HepG2 (cell line): ENCODE results near the gene IL3RA. TPM values are rescaled to one million over a fixed set of nuclear protein-coding genes. Genes with fewer than 3 reads are reported as not detected.

Experiments
- ATAC-seq: fragments of 200-7000 bp; cut with Tn5 transposase; 3 replicates; pipeline ENCODE4 v1.9.1; 2020; ENCODE audit warnings: mild to moderate bottlenecking, moderate library complexity
- BruUV-seq: library from RNA; stranded (reverse); fragments of 400-500 nt; replicated peaks from 2 replicates; lab custom pipeline; 2021; lab: Mats Ljungman, UMichigan
- CTCF ChIA-PET: fragments of 300-600 bp; formaldehyde crosslinking; extraction: SDS; loops from one replicate; lab custom pipeline; 2021; ENCODE audit warnings: low total read pairs, inconsistent platforms, low intra/inter-chr PET ratio; lab: Yijun Ruan, JAX
- POLR2A ChIA-PET: fragments of 350-600 bp; sonication (Branson Sonifier 250); formaldehyde crosslinking; loops from one replicate; lab custom pipeline; 2020; ENCODE audit warnings: antibody characterized with exemption, inconsistent platforms; lab: Yijun Ruan, JAX
- DNase-seq: peaks from one replicate; pipeline ENCODE4 v3.0.0-alpha.2; 2015; ENCODE audit warnings: low spot score
- FAIRE-seq: peaks from 3 replicates; lab custom pipeline; 2011; peaks lifted over from hg19 to GRCh38; lab: Jason Lieb, UNC
- H2AFZ ChIP-seq: one replicate; pipeline ENCODE4 v1.6.1; 2011; ENCODE audit warnings: low read length, inconsistent platforms
- H3K27ac ChIP-seq: fragments of 300-600 bp; 3 replicates; pipeline ENCODE4 v1.8.0; 2011; ENCODE audit warnings: mixed run types, mild to moderate bottlenecking, mixed read lengths, low read length, inconsistent platforms; ENCODE audit not compliant: insufficient read depth; ENCODE audit errors: extremely low read length
- H3K27me3 ChIP-seq, 2 experiments: fragments of 200-600 bp in 1 of 2; 2 replicates in 1 of 2; 3 replicates in 1 of 2; pipeline versions ENCODE4 v1.6.0 to v1.8.0; 2011; ENCODE audit warnings: low read length in 2 of 2, mild to moderate bottlenecking in 2 of 2, moderate library complexity in 2 of 2, inconsistent platforms in 1 of 2; ENCODE audit not compliant: insufficient read depth in 2 of 2, control insufficient read depth in 1 of 2
- H3K36me3 ChIP-seq, 2 experiments: fragments of 200-600 bp in 1 of 2; replicated peaks in 1 of 2; 2 replicates in 1 of 2; 3 replicates in 1 of 2; pipeline versions ENCODE4 v1.5.1 to v1.8.0; 2011; ENCODE audit warnings: low read length in 2 of 2, inconsistent platforms in 1 of 2; ENCODE audit not compliant: insufficient read depth in 2 of 2, control insufficient read depth in 1 of 2
- H3K4me1 ChIP-seq: 2 replicates; pipeline ENCODE4 v1.5.1; 2012; ENCODE audit warnings: low read length, inconsistent platforms; ENCODE audit not compliant: insufficient read depth
- H3K4me2 ChIP-seq: 2 replicates; pipeline ENCODE4 v1.6.0; 2011; ENCODE audit warnings: low read depth, low read length, inconsistent platforms
- H3K4me3 ChIP-seq, 3 experiments: fragments of 200-600 bp in 1 of 3; sonication (generic), shearing (Covaris generic) in 1 of 3; replicated peaks in 1 of 3; 2 replicates each; pipeline ENCODE4 v1.5.1; 2011 to 2016; ENCODE audit warnings: low read length in 3 of 3, inconsistent platforms in 2 of 3, low read depth in 2 of 3, mild to moderate bottlenecking in 2 of 3, control low read depth in 1 of 3, mixed read lengths in 1 of 3; ENCODE audit not compliant: insufficient read depth in 1 of 3
- H3K79me2 ChIP-seq: one replicate; pipeline ENCODE4 v1.6.1; 2011; ENCODE audit warnings: low read length, inconsistent platforms; ENCODE audit not compliant: insufficient read depth
- H3K9ac ChIP-seq: 2 replicates; pipeline ENCODE4 v1.6.0; 2011; ENCODE audit warnings: mild to moderate bottlenecking, low read depth, low read length, inconsistent platforms; ENCODE audit not compliant: insufficient read depth
- H3K9me3 ChIP-seq: 2 replicates; pipeline ENCODE4 v1.5.1; 2012; ENCODE audit warnings: mild to moderate bottlenecking, low read length
- H4K20me1 ChIP-seq: 2 replicates; pipeline ENCODE4 v1.6.0; 2011; ENCODE audit warnings: inconsistent platforms, mild to moderate bottlenecking, low read length, moderate library complexity; ENCODE audit not compliant: insufficient read depth
- JUND ChIP-seq: sonication (generic); formaldehyde crosslinking; IDR thresholded peaks from 2 replicates; pipeline ENCODE4 v1.8.0; 2022; ENCODE audit warnings: mild to moderate bottlenecking, missing genetic modification reagents
- NFIC ChIP-seq: IDR thresholded peaks from 2 replicates; pipeline ENCODE4 v1.6.1; 2012; ENCODE audit warnings: mild to moderate bottlenecking, low read length, inconsistent platforms
- RFX1 ChIP-seq: fragments of 450-650 bp; IDR thresholded peaks from 2 replicates; pipeline ENCODE4 v1.6.1; 2017
- ZBTB7B ChIP-seq: sonication (generic); formaldehyde crosslinking; IDR thresholded peaks from 2 replicates; pipeline ENCODE4 v1.4.0; 2020; ENCODE audit warnings: missing genetic modification reagents
- WGBS: methylation state at CpG from one replicate; pipeline ENCODE4 v1.1.6; 2017; ENCODE audit warnings: low lambda C conversion rate; 5-methylcytosine and 5-hydroxymethylcytosine counted together
- in situ Hi-C: cut with HindIII; loops from 2 replicates; pipeline ENCODE4 v1.10.0; 2017; ENCODE audit warnings: low pct_unique_long_range_greater_than_20kb; ENCODE audit not compliant: extremely low pct_ligation_motif_present
- intact Hi-C: fragments of 100-400 bp; cut with micrococcal nuclease; formaldehyde crosslinking; loops from one replicate; pipeline ENCODE4 v1.10.0; 2022; ENCODE audit not compliant: unreplicated experiment
- polyA plus RNA-seq, 8 experiments: library from polyadenylated mRNA; depleted of rRNA in 3 of 8; stranded (reverse) in 7 of 8; unstranded in 1 of 8; fragments of >200 nt; fragmentation: Illumina TruSeq in 4 of 8; extraction: Trizol in 4 of 8; gene quantifications; 2 replicates each; pipeline versions ENCODE4 v1.2.1 to v1.2.3, GENCODE V29; 2011 to 2016; ENCODE audit warnings: low read depth in 4 of 8, missing spikeins in 1 of 8, mixed read lengths in 1 of 8; ENCODE audit not compliant: insufficient read depth in 1 of 8
- total RNA-seq, 5 experiments: library from RNA; depleted of rRNA; stranded (reverse); fragments of >200 nt; fragmentation: Illumina TruSeq; extraction: Trizol; gene quantifications; 2 replicates each; pipeline ENCODE4 v1.2.3, GENCODE V29; 2016; ENCODE audit warnings: low read depth in 1 of 5
- TF ChIP-seq, protein P1 (sequence below): IDR thresholded peaks from 2 replicates; pipeline ENCODE4 v1.6.1; 2016; ENCODE audit warnings: mild to moderate bottlenecking, missing biosample characterization, missing genetic modification reagents
- TF ChIP-seq, protein P2 (sequence below), 2 experiments: sonication (generic) in 1 of 2; formaldehyde crosslinking in 1 of 2; IDR thresholded peaks; 2 replicates each; pipeline versions ENCODE4 v1.6.1 to v1.9.0; 2014 to 2022; ENCODE audit warnings: antibody characterized with exemption in 1 of 2, borderline replicate concordance in 1 of 2, inconsistent platforms in 1 of 2, low read depth in 1 of 2, missing genetic modification reagents in 1 of 2

Gene IL3RA
- total and polyA plus RNA-seq, 2 of the 13 experiments (the other 11 are each of a cell fraction or from before 2014, with no cell fraction given): not detected

DNA sequence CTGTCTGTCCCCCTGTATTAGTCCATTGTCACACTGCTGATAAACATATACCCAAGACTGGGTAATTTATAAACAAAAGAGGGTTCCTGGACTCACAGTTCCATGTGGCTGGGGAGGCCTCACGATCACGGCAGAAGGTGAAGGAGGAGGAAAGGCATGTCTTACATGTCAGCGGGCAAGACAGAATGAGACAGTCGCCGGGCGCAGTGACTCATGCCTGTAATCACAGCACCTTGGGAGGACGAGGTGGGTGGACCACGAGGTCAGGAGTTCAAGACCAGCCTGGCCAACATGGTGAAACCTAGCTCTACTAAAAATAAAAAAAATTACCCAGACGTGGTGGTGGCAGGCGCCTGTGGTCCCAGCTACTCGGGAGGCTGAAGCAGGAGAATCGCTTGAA, 24.7 kb downstream of the IL3RA start:
- WGBS: 42% methylated on average over 12 of the region's 12 CpGs
- Histone ChIP-seq H3K9me3 (no peaks in the 10 kb centered on the region), H3K4me3 (no peak overlapping the region), H3K27me3 (no peaks in the 10 kb centered on the region), H3K4me2 (no peak overlapping the region), H3K4me1 (no peaks in the 10 kb centered on the region), H4K20me1 (no peaks in the 10 kb centered on the region), H3K36me3 (no peaks in the 10 kb centered on the region), H3K79me2 (no peaks in the 10 kb centered on the region), H3K27ac (no peak overlapping the region), H3K9ac (no peak overlapping the region), H2AFZ (no peak overlapping the region)
- FAIRE-seq (no peak), ATAC-seq (no peak), DNase-seq (no peak)
- CTCF ChIA-PET: no interaction called here
- intact Hi-C loops (no loop called here), in situ Hi-C loops (no loop called here)
- TF ChIP-seq, protein P1, sequence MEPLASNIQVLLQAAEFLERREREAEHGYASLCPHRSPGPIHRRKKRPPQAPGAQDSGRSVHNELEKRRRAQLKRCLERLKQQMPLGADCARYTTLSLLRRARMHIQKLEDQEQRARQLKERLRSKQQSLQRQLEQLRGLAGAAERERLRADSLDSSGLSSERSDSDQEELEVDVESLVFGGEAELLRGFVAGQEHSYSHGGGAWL: no peak
- TF ChIP-seq ZBTB7B (CRISPR knock-in tag): no peak
- TF ChIP-seq, protein P2, sequence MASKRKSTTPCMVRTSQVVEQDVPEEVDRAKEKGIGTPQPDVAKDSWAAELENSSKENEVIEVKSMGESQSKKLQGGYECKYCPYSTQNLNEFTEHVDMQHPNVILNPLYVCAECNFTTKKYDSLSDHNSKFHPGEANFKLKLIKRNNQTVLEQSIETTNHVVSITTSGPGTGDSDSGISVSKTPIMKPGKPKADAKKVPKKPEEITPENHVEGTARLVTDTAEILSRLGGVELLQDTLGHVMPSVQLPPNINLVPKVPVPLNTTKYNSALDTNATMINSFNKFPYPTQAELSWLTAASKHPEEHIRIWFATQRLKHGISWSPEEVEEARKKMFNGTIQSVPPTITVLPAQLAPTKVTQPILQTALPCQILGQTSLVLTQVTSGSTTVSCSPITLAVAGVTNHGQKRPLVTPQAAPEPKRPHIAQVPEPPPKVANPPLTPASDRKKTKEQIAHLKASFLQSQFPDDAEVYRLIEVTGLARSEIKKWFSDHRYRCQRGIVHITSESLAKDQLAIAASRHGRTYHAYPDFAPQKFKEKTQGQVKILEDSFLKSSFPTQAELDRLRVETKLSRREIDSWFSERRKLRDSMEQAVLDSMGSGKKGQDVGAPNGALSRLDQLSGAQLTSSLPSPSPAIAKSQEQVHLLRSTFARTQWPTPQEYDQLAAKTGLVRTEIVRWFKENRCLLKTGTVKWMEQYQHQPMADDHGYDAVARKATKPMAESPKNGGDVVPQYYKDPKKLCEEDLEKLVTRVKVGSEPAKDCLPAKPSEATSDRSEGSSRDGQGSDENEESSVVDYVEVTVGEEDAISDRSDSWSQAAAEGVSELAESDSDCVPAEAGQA (IDR thresholded peaks at IDR 0.05; ENCODE audit: low read depth): no peak
- TF ChIP-seq, protein P2 (CRISPR knock-in tag; IDR thresholded peaks at IDR 0.05; ENCODE audit: borderline replicate concordance): no peak
- TF ChIP-seq NFIC: no peak
- TF ChIP-seq JUND (CRISPR knock-in tag): no peak
- TF ChIP-seq RFX1: no peak
- BruUV-seq: no TSS peak
- POLR2A ChIA-PET: no interaction called here
